Muscle layer of colon (tissue), 2 donors: ENCODE results near the gene PML.
"Not testable (repeated sequence)": the region's sequence is repeated elsewhere in the genome, so short reads cannot be mapped to it uniquely, and the experiment has no call there.

ENCODE experiments used
- H3K27ac ChIP-seq: one replicate; pipeline ENCODE4 v1.7.0; 2013; ENCODE audit warnings: low read depth, mild to moderate bottlenecking, low read length, moderate library complexity
- H3K27me3 ChIP-seq, 2 donors: one replicate each; pipeline ENCODE4 v1.7.0; 2013; ENCODE audit warnings: low read length in 2 of 2, mild to moderate bottlenecking in 2 of 2; ENCODE audit not compliant: insufficient read depth in 2 of 2, control insufficient read depth in 1 of 2
- H3K36me3 ChIP-seq: one replicate; pipeline ENCODE4 v1.7.0; 2013; ENCODE audit warnings: mild to moderate bottlenecking, low read length; ENCODE audit not compliant: insufficient read depth
- H3K4me1 ChIP-seq: one replicate; pipeline ENCODE4 v1.7.0; 2013; ENCODE audit warnings: mild to moderate bottlenecking, low read length; ENCODE audit not compliant: insufficient read depth
- H3K4me3 ChIP-seq, 2 donors: one replicate each; pipeline ENCODE4 v1.7.0; 2013; ENCODE audit warnings: low read length in 2 of 2, low read depth in 1 of 2, mild to moderate bottlenecking in 1 of 2, moderate library complexity in 1 of 2
- H3K9ac ChIP-seq: one replicate; pipeline ENCODE4 v1.7.0; 2013; ENCODE audit warnings: low read length
- H3K9me3 ChIP-seq: one replicate; pipeline ENCODE4 v1.7.0; 2013; ENCODE audit warnings: mild to moderate bottlenecking, low read length
- donor health status: abdominal sarcoma.
- donor health status: Adenocarcinoma of cecum.

PML gene

DNA sequence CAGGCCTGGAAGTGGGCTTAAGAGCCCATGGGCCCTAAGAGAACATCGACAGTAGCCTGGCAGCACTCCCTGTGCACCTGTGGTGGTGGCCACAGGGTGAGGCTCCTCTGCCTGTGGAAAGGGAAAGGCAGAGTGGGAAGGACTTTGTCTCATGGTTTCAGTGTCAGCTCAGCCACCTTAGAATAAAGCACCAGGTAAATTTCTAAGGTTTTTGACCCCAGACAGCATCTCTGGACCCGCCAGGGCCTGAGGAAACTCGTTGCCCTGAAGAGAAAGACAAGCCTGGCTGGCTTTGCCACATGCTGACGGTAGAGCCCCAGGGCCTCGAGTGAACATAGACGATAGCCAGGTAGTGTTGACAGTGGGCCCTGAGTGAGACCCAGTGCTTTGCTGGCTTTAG is 65.7 kb downstream of the PML start:
- Histone ChIP-seq H3K4me3 (no peak overlapping the region), H3K36me3 (no peaks in the 10 kb centered on the region)

DNA sequence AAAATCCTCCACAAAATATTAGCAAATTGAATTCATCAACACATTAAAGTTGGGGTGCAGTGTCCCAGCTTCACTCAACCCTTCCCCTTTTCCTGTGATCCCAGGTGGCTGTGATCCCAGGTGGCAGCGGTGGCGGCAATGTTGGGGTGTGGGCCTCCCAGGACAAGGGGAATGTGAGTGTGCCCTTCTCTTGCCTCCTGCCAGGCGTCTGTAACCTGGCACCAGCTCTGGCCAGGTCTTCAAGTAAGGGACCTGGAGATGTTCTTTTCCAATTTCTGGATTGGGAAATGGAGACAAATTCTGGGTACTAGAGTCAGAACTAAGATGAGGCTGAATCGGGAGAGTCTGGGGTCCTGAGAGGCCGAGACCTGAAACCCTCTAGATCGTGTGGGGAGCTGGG is 67.7 kb downstream of the PML start:
- H3K27ac ChIP-seq = no peak overlapping the region
- no peak overlapping the region for H3K9ac ChIP-seq
- H3K36me3 ChIP-seq = no peaks in the 10 kb centered on the region
- H3K9me3 ChIP-seq = no peaks in the 10 kb centered on the region
- no peaks in the 10 kb centered on the region for H3K27me3 ChIP-seq
- H3K4me1 ChIP-seq = no peaks in the 10 kb centered on the region
- H3K4me3 ChIP-seq = no peak overlapping the region

More for the DNA sequence above, 65.7 kb downstream of the PML start:
- H3K9me3 ChIP-seq = no peaks in the 10 kb centered on the region
- H3K27me3 ChIP-seq = no peaks in the 10 kb centered on the region
- H3K27ac ChIP-seq = no peak overlapping the region
- H3K4me1 ChIP-seq = no peaks in the 10 kb centered on the region
- H3K9ac ChIP-seq = no peak overlapping the region

DNA sequence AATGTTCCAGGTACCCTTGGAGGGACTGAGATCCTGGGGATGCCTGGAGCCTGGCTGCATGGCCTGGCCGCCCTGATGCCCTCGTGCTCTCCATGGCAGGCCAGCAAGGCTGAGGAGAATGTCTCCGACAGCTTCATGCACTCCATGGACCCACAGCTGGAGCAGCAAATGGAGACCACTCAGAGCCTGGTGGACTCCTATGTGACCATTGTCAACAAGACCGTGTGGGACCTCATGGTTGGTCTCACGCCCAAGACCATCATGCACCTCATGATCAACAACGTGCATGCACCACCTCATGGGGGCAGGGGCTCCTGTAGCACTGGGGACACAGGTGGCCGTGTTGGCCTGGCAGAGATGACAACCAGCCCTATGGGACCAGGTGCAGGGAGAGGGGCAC is 68.2 kb downstream of the PML start:
- H3K27me3 ChIP-seq = no peaks in the 10 kb centered on the region
- H3K4me1 ChIP-seq = no peaks in the 10 kb centered on the region
- no peaks in the 10 kb centered on the region for H3K36me3 ChIP-seq
- H3K9ac ChIP-seq = no peak overlapping the region
- no peak overlapping the region for H3K4me3 ChIP-seq
- H3K9me3 ChIP-seq = no peaks in the 10 kb centered on the region
- H3K27ac ChIP-seq = no peak overlapping the region

DNA sequence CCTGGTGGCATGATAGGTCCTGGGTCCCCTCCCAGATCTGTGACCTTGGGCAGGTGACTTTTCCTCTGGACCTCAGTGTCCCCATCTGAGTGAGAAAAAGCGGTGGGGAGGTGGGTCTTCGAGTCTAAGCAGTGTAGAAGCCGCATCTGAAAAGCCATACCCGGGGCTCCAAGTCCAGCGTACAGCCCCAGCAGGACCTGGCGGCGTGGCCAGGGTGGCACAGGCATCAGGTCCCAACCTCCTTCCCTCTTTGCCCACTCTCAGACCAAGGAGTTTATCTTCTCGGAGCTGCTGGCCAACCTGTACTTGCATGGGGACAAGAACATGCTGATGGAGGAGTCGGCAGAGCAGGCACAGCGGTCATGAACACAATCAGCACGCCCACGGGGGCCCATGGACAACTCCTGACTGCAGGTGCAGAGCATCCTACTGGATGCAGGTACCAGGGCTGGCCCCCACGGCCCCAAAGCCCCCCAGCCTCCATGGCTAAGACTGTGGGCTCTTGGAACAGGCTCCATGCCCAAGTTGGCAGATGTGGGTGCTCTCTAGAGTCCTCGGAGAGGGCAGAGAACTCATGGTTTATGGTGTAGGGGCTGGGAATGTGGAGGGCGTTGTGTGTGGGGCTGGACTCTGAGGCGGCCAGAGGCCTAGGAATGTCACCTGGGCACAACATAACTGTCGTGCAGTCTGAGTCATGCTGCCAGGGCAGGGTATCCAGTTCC is 69.1 kb downstream of the PML start:
- H3K27ac ChIP-seq, H3K27me3 ChIP-seq, H3K36me3 ChIP-seq, H3K9me3 ChIP-seq, H3K4me3 ChIP-seq, H3K4me1 ChIP-seq, H3K9ac ChIP-seq: not testable (repeated sequence)

DNA sequence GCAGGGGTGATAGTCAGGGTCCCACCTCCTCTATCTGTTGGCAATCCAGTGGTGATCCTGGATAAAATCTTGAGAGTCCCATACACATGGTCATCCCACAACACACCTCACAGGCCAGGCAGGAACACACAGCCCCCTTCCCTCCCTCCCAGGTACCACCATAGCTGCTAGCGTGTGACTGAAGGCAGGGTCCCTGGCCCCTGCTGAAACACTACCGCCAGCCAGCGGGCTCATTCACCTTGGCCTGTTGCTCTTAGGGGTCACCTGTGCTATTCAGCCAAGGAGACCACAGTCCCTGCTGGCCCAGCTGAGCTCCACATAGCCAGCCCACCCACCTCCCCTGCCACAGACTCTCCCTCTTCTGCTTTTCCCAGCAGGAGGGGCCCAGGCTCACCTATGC is 69.7 kb downstream of the PML start:
- not testable (repeated sequence) for H3K9me3 ChIP-seq, H3K4me1 ChIP-seq, H3K27me3 ChIP-seq, H3K27ac ChIP-seq, H3K9ac ChIP-seq, H3K4me3 ChIP-seq, H3K36me3 ChIP-seq

DNA sequence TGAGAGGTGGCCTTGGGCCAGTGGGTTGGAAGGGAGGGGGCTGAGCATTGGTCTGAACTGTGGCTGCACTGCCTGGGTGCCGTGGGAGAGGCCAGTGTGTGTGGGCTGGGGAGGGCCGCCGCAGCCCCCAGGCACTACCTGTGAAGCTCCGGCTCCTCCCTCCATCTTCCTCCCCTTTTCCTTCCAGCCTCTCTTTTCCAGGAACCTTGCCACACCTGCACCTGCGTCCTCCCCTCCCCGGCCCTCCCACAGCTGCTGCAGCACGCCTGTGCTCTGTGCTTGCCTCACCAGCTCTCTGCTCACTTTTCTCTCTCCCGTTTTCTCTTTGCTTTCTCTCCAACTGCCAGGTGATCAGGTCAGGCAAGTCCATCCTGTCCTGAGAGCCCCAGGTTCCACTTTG is 70.3 kb downstream of the PML start:
- not testable (repeated sequence) for H3K4me3 ChIP-seq, H3K9ac ChIP-seq, H3K27me3 ChIP-seq, H3K36me3 ChIP-seq, H3K4me1 ChIP-seq, H3K27ac ChIP-seq, H3K9me3 ChIP-seq

DNA sequence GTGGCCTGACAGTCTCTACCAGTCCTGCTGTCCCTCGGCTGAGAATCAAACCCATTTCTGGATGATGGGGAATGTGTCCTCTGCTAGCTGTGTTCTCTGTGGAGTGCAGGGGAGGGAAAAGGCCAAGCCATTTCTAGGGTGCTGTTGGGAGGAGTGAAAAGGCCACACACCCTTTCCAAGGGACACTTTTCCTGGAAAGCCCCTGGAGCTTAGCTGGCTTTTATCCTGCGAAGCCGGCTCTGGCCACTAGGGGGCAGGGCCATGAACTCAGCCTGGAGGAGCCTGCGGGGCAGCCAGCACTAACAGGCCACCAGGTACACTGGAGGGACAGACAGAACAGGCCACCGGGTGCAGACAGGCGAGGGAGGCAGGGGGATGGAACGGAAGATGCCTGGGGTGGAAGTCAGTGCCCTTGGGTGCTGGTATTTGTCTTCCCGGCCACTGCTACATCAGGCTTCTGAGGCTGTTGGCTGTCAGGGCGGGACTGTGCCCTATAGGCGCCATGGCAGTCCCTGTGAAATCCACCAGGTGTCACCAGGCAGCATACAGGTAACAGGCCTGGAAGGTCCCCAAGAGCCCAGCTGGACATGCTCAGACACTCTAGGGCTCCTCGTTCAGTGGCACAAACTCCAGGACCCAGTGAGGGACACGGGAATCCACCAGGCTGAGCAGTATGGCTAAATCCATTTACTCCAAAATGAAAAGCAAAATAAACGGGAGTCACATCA is 71.3 kb downstream of the PML start:
- H3K4me1 ChIP-seq, H3K27ac ChIP-seq, H3K9ac ChIP-seq, H3K4me3 ChIP-seq, H3K9me3 ChIP-seq, H3K36me3 ChIP-seq, H3K27me3 ChIP-seq: not testable (repeated sequence)

DNA sequence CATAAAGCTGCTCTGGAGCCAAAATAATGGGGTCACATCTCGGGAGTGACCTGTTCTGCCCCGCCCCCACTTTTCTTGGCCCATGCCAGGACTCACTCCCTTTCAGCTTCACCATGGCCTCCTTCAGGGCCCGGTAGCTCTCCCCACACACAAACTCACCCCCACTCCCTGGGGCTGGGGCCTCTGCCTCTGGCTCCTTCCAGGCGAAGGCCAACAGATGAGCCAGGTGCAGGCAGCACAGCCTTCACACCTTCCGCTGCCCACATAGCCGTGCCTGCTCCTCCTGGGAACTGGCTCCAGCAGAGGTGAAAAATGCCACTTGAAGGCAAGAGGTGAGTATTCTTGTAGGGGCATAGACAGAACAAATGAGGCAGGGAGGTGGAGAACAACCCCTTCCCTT is 77.1 kb downstream of the PML start:
- H3K9ac ChIP-seq, H3K27ac ChIP-seq, H3K4me1 ChIP-seq, H3K9me3 ChIP-seq, H3K4me3 ChIP-seq, H3K36me3 ChIP-seq, H3K27me3 ChIP-seq: not testable (repeated sequence)

DNA sequence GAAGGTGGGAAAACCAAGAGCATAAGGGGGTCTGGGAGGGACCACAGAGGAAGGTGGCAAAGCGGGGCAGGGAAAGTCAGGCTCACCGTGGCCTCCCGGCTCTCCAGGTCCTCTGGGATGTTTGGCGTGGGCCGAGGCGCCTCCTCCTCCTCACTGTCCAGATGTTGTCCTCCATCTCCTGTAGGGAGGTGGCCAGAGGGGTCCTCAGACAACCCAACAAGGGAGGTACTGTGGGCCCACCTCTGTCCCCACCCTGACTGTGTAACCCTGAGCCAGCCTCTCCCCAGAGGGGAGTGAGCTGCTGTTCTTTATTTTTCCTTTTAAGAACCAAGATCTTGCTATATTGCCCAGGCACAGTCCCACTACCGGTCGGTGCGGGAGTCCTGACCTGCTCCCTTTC is 77.6 kb downstream of the PML start:
- not testable (repeated sequence) for H3K27ac ChIP-seq, H3K36me3 ChIP-seq, H3K27me3 ChIP-seq, H3K4me3 ChIP-seq, H3K4me1 ChIP-seq, H3K9me3 ChIP-seq, H3K9ac ChIP-seq

DNA sequence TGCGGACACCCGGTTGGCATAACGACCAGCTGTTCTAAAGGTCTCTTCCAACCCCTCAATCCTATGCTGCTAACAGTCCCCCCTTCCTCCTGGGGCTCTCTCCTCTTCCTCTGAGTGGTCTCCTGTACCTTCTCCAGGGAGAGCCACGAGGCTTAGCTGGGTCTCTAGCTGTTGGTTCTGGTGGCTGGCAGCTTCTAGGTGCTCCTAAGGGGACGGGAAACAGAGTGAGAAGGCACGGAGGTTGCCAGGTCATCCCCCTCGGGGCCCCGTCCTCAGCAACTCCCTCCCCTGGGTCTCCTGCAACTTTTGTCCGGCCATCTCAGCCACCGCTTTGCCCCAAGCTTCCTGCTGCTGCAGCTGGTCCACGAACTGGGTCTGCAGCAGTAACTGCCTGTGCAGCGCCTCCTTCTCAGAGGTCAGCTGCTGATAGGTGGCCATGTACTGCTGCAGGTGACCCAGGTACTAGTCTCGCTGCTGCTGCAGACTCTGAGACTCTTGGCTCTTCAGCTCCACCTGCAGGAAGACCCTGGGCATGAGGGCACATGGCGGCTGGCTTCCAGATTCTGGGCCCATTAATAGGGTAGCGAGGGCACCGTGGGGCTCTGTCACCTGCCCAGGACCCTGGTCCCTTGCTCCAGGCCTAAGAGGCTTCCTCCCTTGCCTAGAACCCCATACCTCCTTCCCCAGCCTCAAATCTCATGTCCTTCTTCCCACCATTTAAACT is 78.3 kb downstream of the PML start:
- not testable (repeated sequence) for H3K27ac ChIP-seq, H3K9ac ChIP-seq, H3K4me3 ChIP-seq, H3K4me1 ChIP-seq, H3K27me3 ChIP-seq, H3K36me3 ChIP-seq, H3K9me3 ChIP-seq

DNA sequence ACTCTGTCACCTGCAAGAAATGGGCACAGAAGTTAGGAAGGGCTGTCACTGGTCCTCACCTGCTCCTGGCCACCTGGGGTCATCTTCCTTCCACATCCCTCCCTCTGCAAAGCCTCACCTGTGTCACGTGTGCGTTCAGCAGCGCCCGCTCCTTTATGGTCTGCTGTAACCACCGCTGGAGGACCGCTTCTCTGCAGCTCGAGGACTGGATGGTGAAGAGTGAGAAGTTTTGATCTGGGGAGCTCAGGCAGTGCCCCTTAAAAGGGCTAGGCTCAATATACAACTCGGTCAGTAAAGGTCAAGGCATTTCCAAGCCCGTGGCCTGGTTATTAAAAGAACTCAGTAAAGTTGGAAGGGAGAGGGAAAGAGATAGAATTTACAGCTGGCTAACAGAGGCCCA is 81.3 kb downstream of the PML start:
- not testable (repeated sequence) for H3K27me3 ChIP-seq, H3K4me1 ChIP-seq, H3K9me3 ChIP-seq, H3K36me3 ChIP-seq, H3K9ac ChIP-seq, H3K4me3 ChIP-seq, H3K27ac ChIP-seq

DNA sequence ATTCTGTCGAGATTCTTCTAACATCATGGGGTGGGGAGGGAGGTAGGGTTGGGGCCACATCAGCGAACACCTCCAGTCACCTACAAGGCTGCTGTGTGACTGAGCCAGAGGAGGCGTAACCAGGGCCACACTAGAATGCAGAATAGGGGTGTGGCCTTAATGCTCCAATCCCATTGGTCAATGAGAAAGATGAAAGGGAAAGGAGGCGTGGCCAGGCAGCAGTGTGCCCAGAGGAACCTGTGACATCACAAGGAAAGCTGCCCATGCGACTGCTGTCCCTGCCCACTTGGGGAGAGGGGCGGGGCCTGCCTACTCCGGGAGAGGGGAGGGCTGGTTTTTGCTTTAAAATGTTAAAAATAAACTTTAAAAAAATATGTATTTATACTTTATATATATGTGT is 87.9 kb downstream of the PML start, which contains the start of gene GOLGA6A:
GOLGA6A (minus strand) TSS at position 101 of the 400 bp plus-strand sequence; CDS start at position 60, 41 bp downstream.
- not testable (repeated sequence) for H3K9me3 ChIP-seq, H3K9ac ChIP-seq, H3K27ac ChIP-seq, H3K4me3 ChIP-seq, H3K4me1 ChIP-seq, H3K27me3 ChIP-seq, H3K36me3 ChIP-seq
